SU-DHL-6 (cell line): ENCODE measurements around the gene TSPAN10.

Source experiments
- H2AFZ ChIP-seq: fragments of 200-600 bp; sonication (generic); 2 replicates; pipeline ENCODE4 v1.6.1; 2014; ENCODE audit warnings: low read depth, mild to moderate bottlenecking, moderate library complexity, mixed read lengths, antibody characterized with exemption, low read length; ENCODE audit not compliant: severe bottlenecking
- H3F3A ChIP-seq: fragments of 200-600 bp; shearing (Covaris generic); 2 replicates; pipeline ENCODE4 v1.6.0; 2016; ENCODE audit warnings: antibody characterized with exemption, mild to moderate bottlenecking; ENCODE audit not compliant: insufficient read depth
- H3K27ac ChIP-seq: fragments of 200-600 bp; sonication (generic); 2 replicates; pipeline ENCODE4 v1.5.1; 2016; ENCODE audit warnings: low read depth, mild to moderate bottlenecking, low read length, moderate library complexity, mixed read lengths
- H3K27me3 ChIP-seq: fragments of 200-600 bp; sonication (generic), shearing (Covaris generic); 2 replicates; pipeline ENCODE4 v1.6.0; 2014; ENCODE audit warnings: mild to moderate bottlenecking, low read length
- H3K36me3 ChIP-seq: fragments of 200-600 bp; sonication (generic); 2 replicates; pipeline ENCODE4 v1.6.1; 2014; ENCODE audit warnings: mild to moderate bottlenecking, low read length, mixed read lengths
- H3K4me2 ChIP-seq: fragments of 300-600, 200-600 bp; shearing (Covaris generic), sonication (generic); 2 replicates; pipeline ENCODE4 v1.6.0; 2014; ENCODE audit warnings: low read length, low read depth, mild to moderate bottlenecking; ENCODE audit not compliant: poor library complexity, severe bottlenecking
- H3K4me3 ChIP-seq: fragments of 200-600 bp; sonication (generic); 2 replicates; pipeline ENCODE4 v1.5.1; 2014; ENCODE audit warnings: antibody characterized with exemption, low read length, mild to moderate bottlenecking, mixed read lengths; ENCODE audit not compliant: insufficient read depth, poor library complexity, severe bottlenecking
- H3K79me2 ChIP-seq: fragments of 200-600 bp; sonication (generic); 2 replicates; pipeline ENCODE4 v1.6.1; 2014; ENCODE audit warnings: mild to moderate bottlenecking, low read length, moderate library complexity; ENCODE audit not compliant: insufficient read depth
- H3K9ac ChIP-seq: fragments of 200-600 bp; sonication (generic); 2 replicates; pipeline ENCODE4 v1.7.0; 2014; ENCODE audit warnings: mild to moderate bottlenecking, low read length
- H3K9me2 ChIP-seq: fragments of 200-600 bp; sonication (generic); replicated peaks from 2 replicates; pipeline ENCODE4 v1.6.1; 2014; ENCODE audit warnings: low read length; ENCODE audit not compliant: insufficient read depth
- H3K9me3 ChIP-seq: fragments of 200-600 bp; sonication (generic); 2 replicates; pipeline ENCODE4 v1.6.1; 2014; ENCODE audit warnings: low read length, mixed read lengths; ENCODE audit not compliant: insufficient read depth
- H4K20me1 ChIP-seq: fragments of 200-600 bp; sonication (generic); 2 replicates; pipeline ENCODE4 v1.6.1; 2014; ENCODE audit warnings: low read depth, mild to moderate bottlenecking, antibody characterized with exemption, low read length, moderate library complexity, mixed read lengths
- EZH2phosphoT487 ChIP-seq: fragments of 200-600 bp; sonication (generic), shearing (Covaris generic); conservative IDR thresholded peaks from 2 replicates; pipeline ENCODE4 v1.6.1; 2018; ENCODE audit warnings: mild to moderate bottlenecking, antibody characterized with exemption, low read length, moderate library complexity, mixed read lengths
- TF ChIP-seq, protein P1 (sequence below): fragments of 200-600 bp; sonication (generic); IDR thresholded peaks from one replicate; pipeline ENCODE4 v1.5.1; 2017; ENCODE audit warnings: antibody characterized with exemption, mild to moderate bottlenecking, low read length, moderate library complexity; ENCODE audit not compliant: insufficient read depth, poor library complexity, severe bottlenecking

The TSPAN10 gene

DNA sequence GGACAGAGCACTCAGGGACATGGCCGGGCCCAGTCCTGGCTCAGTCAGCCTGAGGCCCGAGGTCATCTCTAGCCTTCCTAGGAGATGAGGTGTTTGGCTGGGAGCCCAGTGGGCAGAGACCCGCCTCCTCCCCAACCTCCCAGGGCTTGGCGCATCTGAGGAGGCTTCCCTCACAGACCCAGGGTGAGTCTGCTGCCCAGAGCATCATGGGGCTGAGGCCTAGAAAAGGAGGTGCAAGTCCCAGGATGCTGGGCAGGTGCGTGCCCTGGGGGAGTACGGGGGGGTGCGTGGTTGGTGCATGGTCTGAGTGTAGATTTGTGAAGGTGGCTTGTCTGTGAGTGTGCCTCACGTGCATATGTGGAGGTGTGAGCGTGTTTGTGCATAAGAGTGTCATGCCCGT, 14.7 kb downstream of the TSPAN10 start:
- no peak for TF ChIP-seq EZH2phosphoT487
- TF ChIP-seq, protein P1, sequence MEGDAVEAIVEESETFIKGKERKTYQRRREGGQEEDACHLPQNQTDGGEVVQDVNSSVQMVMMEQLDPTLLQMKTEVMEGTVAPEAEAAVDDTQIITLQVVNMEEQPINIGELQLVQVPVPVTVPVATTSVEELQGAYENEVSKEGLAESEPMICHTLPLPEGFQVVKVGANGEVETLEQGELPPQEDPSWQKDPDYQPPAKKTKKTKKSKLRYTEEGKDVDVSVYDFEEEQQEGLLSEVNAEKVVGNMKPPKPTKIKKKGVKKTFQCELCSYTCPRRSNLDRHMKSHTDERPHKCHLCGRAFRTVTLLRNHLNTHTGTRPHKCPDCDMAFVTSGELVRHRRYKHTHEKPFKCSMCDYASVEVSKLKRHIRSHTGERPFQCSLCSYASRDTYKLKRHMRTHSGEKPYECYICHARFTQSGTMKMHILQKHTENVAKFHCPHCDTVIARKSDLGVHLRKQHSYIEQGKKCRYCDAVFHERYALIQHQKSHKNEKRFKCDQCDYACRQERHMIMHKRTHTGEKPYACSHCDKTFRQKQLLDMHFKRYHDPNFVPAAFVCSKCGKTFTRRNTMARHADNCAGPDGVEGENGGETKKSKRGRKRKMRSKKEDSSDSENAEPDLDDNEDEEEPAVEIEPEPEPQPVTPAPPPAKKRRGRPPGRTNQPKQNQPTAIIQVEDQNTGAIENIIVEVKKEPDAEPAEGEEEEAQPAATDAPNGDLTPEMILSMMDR = no peak
- Histone ChIP-seq H3K36me3 (no peaks in the 10 kb centered on the region), H3K79me2 (no peaks in the 10 kb centered on the region), H4K20me1 (no peaks in the 10 kb centered on the region), H3K27ac (no peak overlapping the region), H3K9ac (no peak overlapping the region), H3K4me3 (no peak overlapping the region), H3K9me3 (no peaks in the 10 kb centered on the region), H2AFZ (no peak overlapping the region), H3K27me3 (no peaks in the 10 kb centered on the region), H3K9me2 (no peaks in the 10 kb centered on the region), H3F3A (no peaks in the 10 kb centered on the region), H3K4me2 (no peak overlapping the region)

- H4K20me1 ChIP-seq = no peaks in the 10 kb centered on the region
- H3K79me2 ChIP-seq = no peaks in the 10 kb centered on the region
- H3K4me2 ChIP-seq = no peak overlapping the region
- H3F3A ChIP-seq = no peaks in the 10 kb centered on the region
- H3K27me3 ChIP-seq = no peaks in the 10 kb centered on the region
- no peak overlapping the region for H3K4me3 ChIP-seq
- no peaks in the 10 kb centered on the region for H3K36me3 ChIP-seq
- no peak overlapping the region for H2AFZ ChIP-seq
- H3K27ac ChIP-seq = no peak overlapping the region
- H3K9ac ChIP-seq = no peak overlapping the region
- no peaks in the 10 kb centered on the region for H3K9me2 ChIP-seq
- no peaks in the 10 kb centered on the region for H3K9me3 ChIP-seq
- TF ChIP-seq, protein P1 = no peak
- no peak for TF ChIP-seq EZH2phosphoT487
Measured at GRCh38 chr17:81652906-81653771, 16.1 kb downstream of the TSPAN10 start.

- no peak overlapping the region for H3K9ac ChIP-seq
- no peak overlapping the region for H3K4me3 ChIP-seq
- no peaks in the 10 kb centered on the region for H3F3A ChIP-seq
- H3K27ac ChIP-seq = no peak overlapping the region
- H3K79me2 ChIP-seq = no peaks in the 10 kb centered on the region
- H2AFZ ChIP-seq = no peak overlapping the region
- no peak overlapping the region for H3K4me2 ChIP-seq
- no peaks in the 10 kb centered on the region for H3K27me3 ChIP-seq
- no peaks in the 10 kb centered on the region for H3K9me2 ChIP-seq
- no peaks in the 10 kb centered on the region for H3K9me3 ChIP-seq
- TF ChIP-seq, protein P1 = no peak
- no peak for TF ChIP-seq EZH2phosphoT487
- H4K20me1 ChIP-seq = no peaks in the 10 kb centered on the region
- H3K36me3 ChIP-seq = no peaks in the 10 kb centered on the region
Measured at GRCh38 chr17:81655378-81656117, 18.6 kb downstream of the TSPAN10 start.
